IPS-20b (cell line): ENCODE data around the gene DLEC1.

Source experiments
- H3K27ac ChIP-seq: one replicate; pipeline ENCODE4 v1.5.1; 2013; ENCODE audit warnings: low read length
- H3K27me3 ChIP-seq: 2 replicates; pipeline ENCODE4 v1.6.1; 2013; ENCODE audit warnings: mild to moderate bottlenecking, low read length, inconsistent platforms; ENCODE audit not compliant: insufficient read depth
- H3K36me3 ChIP-seq: 2 replicates; pipeline ENCODE4 v1.6.1; 2013; ENCODE audit warnings: low read depth, mild to moderate bottlenecking, inconsistent platforms, low read length, moderate library complexity; ENCODE audit not compliant: insufficient read depth
- H3K4me1 ChIP-seq: 2 replicates; pipeline ENCODE4 v1.6.1; 2013; ENCODE audit warnings: mild to moderate bottlenecking, control low read depth, inconsistent platforms, low read length, moderate library complexity; ENCODE audit not compliant: insufficient read depth
- H3K4me3 ChIP-seq: 2 replicates; pipeline ENCODE4 v1.5.1; 2013; ENCODE audit warnings: mild to moderate bottlenecking, low read length, inconsistent platforms
- H3K9ac ChIP-seq: 2 replicates; pipeline ENCODE4 v1.6.1; 2013; ENCODE audit warnings: low read depth, mild to moderate bottlenecking, inconsistent platforms, low read length, moderate library complexity
- H3K9me3 ChIP-seq: 2 replicates; pipeline ENCODE4 v1.6.1; 2013; ENCODE audit warnings: mild to moderate bottlenecking, low read depth, low read length, inconsistent platforms; ENCODE audit not compliant: insufficient read depth

Gene DLEC1

DNA sequence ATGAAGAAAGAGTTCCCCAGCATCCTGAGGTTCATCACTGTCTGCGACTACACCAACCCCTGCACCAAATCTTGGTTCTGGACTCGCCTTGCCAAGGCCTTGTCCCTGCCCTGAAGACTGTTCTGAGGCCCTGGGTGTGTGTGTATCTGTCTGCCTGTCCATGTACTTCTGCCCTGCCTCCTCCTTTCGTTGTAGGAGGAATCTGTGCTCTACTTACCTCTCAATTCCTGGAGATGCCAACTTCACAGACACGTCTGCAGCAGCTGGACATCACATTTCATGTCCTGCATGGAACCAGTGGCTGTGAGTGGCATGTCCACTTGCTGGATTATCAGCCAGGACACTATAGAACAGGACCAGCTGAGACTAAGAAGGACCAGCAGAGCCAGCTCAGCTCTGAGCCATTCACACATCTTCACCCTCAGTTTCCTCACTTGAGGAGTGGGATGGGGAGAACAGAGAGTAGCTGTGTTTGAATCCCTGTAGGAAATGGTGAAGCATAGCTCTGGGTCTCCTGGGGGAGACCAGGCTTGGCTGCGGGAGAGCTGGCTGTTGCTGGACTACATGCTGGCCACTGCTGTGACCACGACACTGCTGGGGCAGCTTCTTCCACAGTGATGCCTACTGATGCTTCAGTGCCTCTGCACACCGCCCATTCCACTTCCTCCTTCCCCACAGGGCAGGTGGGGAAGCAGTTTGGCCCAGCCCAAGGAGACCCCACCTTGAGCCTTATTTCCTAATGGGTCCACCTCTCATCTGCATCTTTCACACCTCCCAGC is 102.4 kb downstream of the DLEC1 start:
- peaks cover 11% of the 10 kb centered on the region; the same call in 1 of the 2 replicates for H3K4me1 ChIP-seq
- H3K27ac ChIP-seq, result no peak overlapping the region
- H3K9me3 ChIP-seq, result no peaks in the 10 kb centered on the region
- H3K27me3 ChIP-seq, result no peaks in the 10 kb centered on the region; the same call in 1 of the 2 replicates
- peaks cover 23% of the 10 kb centered on the region for H3K36me3 ChIP-seq
- no peak overlapping the region for H3K4me3 ChIP-seq
- no peak overlapping the region for H3K9ac ChIP-seq

DNA sequence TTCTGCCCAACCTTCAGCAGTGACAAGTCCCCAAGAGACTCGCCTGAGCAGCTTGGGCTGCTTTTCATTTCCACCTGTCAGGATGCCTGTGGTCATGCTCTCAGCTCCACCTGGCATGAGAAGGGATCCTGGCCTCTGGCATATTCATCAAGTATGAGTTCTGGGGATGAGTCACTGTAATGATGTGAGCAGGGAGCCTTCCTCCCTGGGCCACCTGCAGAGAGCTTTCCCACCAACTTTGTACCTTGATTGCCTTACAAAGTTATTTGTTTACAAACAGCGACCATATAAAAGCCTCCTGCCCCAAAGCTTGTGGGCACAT is 102.9 kb downstream of the DLEC1 start:
- Histone ChIP-seq H3K27me3 (no peaks in the 10 kb centered on the region; the same call in 1 of the 2 replicates), H3K27ac (no peak overlapping the region), H3K9ac (no peak overlapping the region), H3K36me3 (peaks cover 23% of the 10 kb centered on the region), H3K4me1 (peaks cover 11% of the 10 kb centered on the region; the same call in 1 of the 2 replicates), H3K4me3 (no peak overlapping the region), H3K9me3 (no peaks in the 10 kb centered on the region)

DNA sequence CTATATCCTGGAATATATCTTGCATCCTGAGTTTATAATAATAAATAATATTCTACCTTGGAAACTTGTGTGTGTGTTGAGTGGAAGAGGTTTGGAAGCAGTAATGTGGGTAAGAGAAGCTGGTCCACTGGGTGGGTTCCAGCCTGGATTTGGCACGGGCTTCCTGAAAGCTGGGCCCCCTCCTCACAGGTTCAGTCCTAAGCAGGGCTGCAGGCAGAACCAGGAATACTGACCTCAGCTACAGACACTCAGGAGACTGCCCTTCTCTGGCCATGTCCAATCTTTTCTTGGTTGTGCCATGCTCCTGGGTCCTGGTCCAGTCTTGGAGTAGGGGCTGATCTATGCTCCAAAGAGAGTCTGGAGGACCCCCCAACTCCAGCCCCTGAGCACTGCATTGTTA is 104.0 kb downstream of the DLEC1 start:
- Histone ChIP-seq H3K4me3 (no peak overlapping the region), H3K9me3 (no peaks in the 10 kb centered on the region), H3K27ac (no peak overlapping the region), H3K27me3 (no peaks in the 10 kb centered on the region; the same call in 1 of the 2 replicates), H3K4me1 (peaks cover 6% of the 10 kb centered on the region; the same call in 1 of the 2 replicates), H3K36me3 (peaks cover 23% of the 10 kb centered on the region), H3K9ac (no peak overlapping the region)

DNA sequence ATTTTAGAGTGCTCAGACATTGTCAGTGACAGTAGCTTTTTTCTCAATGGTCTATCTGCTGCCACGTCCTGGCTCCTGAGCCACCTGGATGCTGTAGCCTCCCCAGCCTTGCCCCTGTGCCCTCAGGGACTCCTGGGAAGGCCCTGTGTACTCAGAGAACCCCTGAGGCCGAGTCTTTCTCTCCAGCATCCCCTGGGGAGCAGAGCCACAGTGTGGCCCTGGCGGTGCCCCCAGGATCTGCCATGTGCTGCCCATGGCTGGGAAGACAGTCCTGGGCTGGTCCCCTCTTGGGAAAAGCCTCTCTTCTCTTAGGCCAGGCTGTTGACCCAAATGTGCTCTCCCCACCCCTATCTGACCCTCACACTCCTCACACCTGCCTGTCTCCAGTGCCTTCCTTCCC is 104.5 kb downstream of the DLEC1 start:
- Histone ChIP-seq H3K27ac (no peak overlapping the region), H3K4me3 (no peak overlapping the region), H3K36me3 (peaks cover 23% of the 10 kb centered on the region), H3K9ac (no peak overlapping the region), H3K27me3 (no peaks in the 10 kb centered on the region), H3K9me3 (no peaks in the 10 kb centered on the region), H3K4me1 (0 out of 2 replicates have a peak, but pooled peaks cover 2% of the 10 kb centered on the region)

DNA sequence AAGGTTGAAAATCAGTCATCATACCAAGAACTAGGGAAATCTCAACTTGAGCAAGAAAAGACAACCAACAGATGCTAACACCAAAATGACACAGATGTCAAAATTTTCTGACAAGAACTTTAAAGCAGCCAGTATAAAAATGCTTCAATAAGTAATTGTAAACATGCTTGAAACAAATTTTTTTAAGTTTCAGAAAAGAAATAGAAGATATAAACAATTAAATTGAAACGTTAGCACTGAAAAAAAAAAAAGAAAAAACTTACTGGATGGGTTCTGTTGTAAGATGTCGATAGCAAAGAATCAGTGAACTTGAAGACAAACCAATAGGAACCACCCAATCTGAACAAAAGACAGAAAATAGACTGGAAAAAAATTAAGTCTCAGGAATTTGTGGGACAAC is 107.5 kb downstream of the DLEC1 start:
- H3K27me3 ChIP-seq, result no peaks in the 10 kb centered on the region
- H3K4me3 ChIP-seq, result no peak overlapping the region
- H3K4me1 ChIP-seq, result no peaks in the 10 kb centered on the region
- H3K9me3 ChIP-seq, result no peaks in the 10 kb centered on the region
- H3K9ac ChIP-seq, result no peak overlapping the region
- H3K27ac ChIP-seq, result no peak overlapping the region
- H3K36me3 ChIP-seq, result peaks cover 11% of the 10 kb centered on the region

DNA sequence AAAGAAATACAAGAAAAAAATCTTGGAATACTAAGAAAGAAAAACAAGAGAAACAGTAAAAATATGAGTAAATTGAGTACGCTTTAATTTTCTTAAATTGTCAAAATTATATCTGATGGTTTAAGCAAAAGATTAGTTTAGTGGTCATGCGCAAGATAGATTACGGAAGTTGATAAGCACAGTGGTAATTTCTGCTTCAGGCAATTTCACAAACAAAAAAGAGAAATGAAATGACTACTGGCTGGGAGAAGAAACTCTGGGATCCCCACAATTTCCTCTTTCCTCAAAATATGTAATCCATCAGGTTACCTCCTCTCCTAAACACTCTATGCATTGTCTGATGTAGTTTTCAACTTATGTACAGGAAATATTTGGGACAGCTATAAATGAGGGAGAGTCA is 108.4 kb downstream of the DLEC1 start:
- no peak overlapping the region for H3K9ac ChIP-seq
- H3K9me3 ChIP-seq, result no peaks in the 10 kb centered on the region
- H3K4me3 ChIP-seq, result no peak overlapping the region
- H3K4me1 ChIP-seq, result no peaks in the 10 kb centered on the region
- no peaks in the 10 kb centered on the region for H3K27me3 ChIP-seq
- no peak overlapping the region for H3K27ac ChIP-seq
- H3K36me3 ChIP-seq, result peaks cover 2% of the 10 kb centered on the region; the same call in 1 of the 2 replicates

DNA sequence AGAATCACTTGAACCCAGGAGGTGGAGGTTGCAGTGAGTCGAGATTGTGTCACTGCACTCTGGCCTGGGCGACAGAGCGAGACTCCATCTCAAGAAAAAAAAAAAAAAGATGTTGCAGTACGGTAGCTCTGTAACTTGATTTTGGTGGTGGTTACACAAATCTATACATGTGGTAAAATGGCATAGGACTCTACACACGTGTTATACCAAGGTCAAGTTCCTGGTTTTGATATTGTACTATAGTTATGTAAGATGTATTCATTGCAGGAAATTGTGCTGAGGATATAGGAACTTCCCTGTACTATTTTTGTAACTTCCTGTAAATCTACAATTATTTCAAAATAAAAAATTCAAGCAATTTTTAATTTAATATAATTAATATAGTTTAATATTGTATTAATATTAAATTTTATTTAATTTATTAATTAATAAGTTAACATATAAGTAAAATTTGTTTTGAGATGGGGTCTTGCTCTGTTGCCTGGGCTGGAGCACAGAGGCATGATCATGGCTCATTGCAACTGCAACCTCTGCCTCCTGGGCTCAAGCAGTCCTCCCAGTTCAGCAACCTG is 109.4 kb downstream of the DLEC1 start:
- no peak overlapping the region for H3K27ac ChIP-seq
- no peaks in the 10 kb centered on the region for H3K9me3 ChIP-seq
- H3K4me1 ChIP-seq, result no peaks in the 10 kb centered on the region
- no peak overlapping the region for H3K9ac ChIP-seq
- H3K27me3 ChIP-seq, result no peaks in the 10 kb centered on the region
- H3K36me3 ChIP-seq, result no peaks in the 10 kb centered on the region
- no peak overlapping the region for H3K4me3 ChIP-seq

DNA sequence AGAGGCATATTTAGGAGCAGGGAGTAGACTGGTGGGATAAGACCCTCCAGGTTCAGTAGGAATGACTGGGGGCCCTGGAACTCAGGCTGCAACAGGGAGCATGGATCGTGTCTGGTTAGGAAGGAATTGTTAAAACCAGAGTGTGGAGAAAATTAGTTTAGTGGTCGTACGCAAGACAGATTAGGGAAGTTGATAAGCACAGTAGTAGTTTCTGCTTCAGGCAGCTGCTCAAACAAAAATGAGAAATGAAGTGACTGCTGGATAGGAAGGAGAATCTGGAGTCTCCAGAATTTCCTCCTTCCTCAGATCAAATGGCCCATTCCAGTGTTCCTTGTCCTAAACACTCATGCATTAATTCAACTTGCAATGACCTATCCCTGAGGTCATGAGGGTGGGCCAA is 110.7 kb downstream of the DLEC1 start:
- Histone ChIP-seq H3K4me3 (no peak overlapping the region), H3K36me3 (no peaks in the 10 kb centered on the region), H3K27ac (no peak overlapping the region), H3K9ac (no peak overlapping the region), H3K4me1 (no peaks in the 10 kb centered on the region), H3K9me3 (no peaks in the 10 kb centered on the region), H3K27me3 (no peaks in the 10 kb centered on the region)

DNA sequence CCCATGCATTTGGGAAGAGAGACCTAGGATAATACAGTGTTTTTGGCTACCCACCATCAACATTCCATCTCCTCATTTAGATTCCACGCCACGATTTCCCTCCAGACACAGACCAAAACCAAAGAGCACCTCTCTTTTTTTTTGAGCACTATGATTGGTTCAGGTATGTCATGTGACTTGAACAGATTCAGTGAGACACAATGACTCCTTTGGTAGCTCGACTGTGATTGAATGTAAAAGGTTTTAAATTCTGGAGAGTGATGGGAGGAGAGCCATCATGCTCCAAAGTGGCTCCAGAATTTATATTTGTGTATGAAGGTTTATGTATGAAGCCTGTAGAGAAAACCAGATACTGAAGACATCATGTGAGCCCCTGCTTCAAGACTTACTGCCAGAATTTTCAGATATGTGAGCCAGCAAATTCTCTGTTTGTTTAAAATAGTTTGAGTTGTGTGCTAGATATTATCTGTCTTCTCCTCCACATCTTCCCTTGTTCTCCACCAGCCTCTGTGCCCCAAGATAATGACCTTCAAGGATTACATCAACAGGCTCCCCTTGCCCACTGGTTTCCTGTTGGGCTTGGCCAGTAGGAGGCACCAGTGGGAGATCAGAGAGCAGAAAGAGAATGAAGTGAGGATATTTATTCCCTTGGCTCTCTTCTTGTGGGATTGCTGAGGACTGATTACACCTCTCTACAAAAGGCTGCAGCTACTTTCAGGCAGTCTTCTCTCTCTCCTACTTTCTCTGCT is 111.9 kb downstream of the DLEC1 start:
- no peak overlapping the region for H3K27ac ChIP-seq
- no peaks in the 10 kb centered on the region for H3K9me3 ChIP-seq
- no peak overlapping the region for H3K9ac ChIP-seq
- H3K36me3 ChIP-seq, result no peaks in the 10 kb centered on the region
- H3K27me3 ChIP-seq, result no peaks in the 10 kb centered on the region
- H3K4me1 ChIP-seq, result no peaks in the 10 kb centered on the region
- no peak overlapping the region for H3K4me3 ChIP-seq

DNA sequence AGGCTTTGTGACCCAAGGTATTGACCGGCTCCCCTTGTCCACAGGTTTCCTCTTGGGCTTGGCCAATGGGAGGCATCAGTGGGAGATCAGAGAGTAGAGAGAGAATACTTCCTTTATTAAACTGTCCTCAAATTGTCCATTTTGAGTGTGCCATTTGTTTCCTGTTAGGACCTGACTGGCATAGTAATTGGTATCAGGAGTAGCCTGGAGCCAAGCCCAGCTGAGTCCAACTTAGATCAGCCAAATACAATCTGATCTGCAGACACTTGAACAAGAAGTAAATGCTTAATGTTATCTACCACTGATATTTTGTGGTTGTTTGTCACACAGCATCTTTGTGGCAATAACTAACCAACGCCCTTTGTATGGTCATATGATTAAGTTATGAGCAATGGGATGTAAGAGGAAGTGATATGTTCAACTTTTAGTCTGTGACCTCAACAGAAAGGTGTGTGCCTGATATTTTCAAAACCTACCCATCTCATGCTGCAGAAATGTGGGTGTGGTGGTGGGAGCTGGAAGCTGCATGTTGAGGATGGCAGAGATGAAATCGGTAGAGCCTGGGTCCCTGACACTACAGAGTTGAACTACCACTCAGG is 112.8 kb downstream of the DLEC1 start:
- no peaks in the 10 kb centered on the region for H3K27me3 ChIP-seq
- H3K4me1 ChIP-seq, result no peaks in the 10 kb centered on the region
- H3K9ac ChIP-seq, result no peak overlapping the region
- H3K4me3 ChIP-seq, result no peak overlapping the region
- H3K9me3 ChIP-seq, result no peaks in the 10 kb centered on the region
- H3K36me3 ChIP-seq, result no peaks in the 10 kb centered on the region
- H3K27ac ChIP-seq, result no peak overlapping the region

DNA sequence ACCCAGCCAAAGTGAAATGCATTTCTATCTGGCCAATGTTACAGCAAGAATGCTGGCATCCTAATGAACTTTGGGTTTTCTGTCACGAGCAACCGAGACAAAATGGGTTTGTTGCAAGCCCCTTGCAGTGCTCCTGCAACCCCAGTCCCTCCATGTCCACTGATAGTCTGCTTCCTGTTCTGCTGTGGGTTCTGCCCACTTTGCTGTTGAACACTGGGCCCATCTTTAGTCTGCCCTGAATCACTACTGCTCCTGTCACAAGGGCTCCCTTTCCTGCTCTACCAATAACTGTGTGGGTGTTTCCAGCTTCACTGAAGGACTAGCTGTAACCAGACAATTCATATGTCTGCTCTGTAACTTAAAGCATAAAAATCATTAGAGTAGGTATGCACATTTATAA is 113.6 kb downstream of the DLEC1 start:
- Histone ChIP-seq H3K27ac (no peak overlapping the region), H3K9ac (no peak overlapping the region), H3K4me1 (no peaks in the 10 kb centered on the region), H3K36me3 (no peaks in the 10 kb centered on the region), H3K27me3 (no peaks in the 10 kb centered on the region; the same call in 1 of the 2 replicates), H3K4me3 (no peak overlapping the region), H3K9me3 (no peaks in the 10 kb centered on the region)
